Measurements from ENCODE around the gene INHBB.
"Not testable (repeated sequence)": the region's sequence is repeated elsewhere in the genome, so short reads cannot be mapped to it uniquely, and the experiment has no call there.

Gene INHBB

GRCh38 chr2:120316528-120317179, 29.3 kb upstream of the INHBB start:
- H3K4me3 ChIP-seq (ENCODE audit: low read depth, low read length), result no peak overlapping the region
- TF ChIP-seq CTCF (IDR thresholded peaks at IDR 0.05; ENCODE audit: low read depth, low read length), result no peak

DNA sequence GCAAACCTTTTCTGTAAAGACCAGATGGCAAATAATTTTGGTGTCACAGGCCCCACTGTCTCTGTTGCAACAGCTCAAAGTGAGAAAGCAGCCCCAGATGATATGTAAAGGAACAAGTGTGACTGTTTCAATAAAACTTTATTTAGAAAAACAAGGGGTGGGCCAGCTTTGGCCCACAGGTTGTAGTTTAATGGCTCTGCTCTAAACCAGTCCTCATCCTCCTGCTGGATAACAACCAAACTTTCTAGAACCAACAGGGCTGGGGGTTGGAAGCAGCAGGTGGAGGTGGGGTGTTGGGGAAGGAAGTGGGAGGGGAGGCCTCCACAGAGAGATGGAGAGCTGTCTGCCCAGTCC, 28.8 kb upstream of the INHBB start:
- H3K4me3 ChIP-seq (ENCODE audit: low read depth, low read length), result no peak overlapping the region
- no peak for TF ChIP-seq CTCF (IDR thresholded peaks at IDR 0.05; ENCODE audit: low read depth, low read length)

DNA sequence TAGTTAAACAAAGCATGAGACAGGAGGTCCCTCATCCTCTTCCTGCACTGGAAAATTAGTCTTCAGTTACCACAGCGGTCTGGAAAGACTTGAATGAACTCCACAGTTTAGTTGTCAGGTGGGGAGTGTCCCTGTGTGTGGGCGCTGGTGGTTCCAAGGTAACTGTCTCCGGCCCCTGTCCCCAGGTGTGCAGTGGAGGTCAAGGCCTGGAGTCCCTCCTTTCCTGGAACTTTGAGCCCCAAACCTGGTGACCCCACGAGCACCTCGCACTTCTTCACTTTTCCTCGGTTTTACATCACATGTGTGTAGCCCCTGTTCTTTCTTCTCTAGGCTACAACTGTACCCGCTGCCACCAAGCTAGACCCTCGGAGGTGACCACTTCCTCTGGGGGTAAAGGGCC, 28.0 kb upstream of the INHBB start:
- no peak for TF ChIP-seq CTCF (IDR thresholded peaks at IDR 0.05; ENCODE audit: low read depth, low read length)
- no peak overlapping the region for H3K4me3 ChIP-seq (ENCODE audit: low read depth, low read length)

DNA sequence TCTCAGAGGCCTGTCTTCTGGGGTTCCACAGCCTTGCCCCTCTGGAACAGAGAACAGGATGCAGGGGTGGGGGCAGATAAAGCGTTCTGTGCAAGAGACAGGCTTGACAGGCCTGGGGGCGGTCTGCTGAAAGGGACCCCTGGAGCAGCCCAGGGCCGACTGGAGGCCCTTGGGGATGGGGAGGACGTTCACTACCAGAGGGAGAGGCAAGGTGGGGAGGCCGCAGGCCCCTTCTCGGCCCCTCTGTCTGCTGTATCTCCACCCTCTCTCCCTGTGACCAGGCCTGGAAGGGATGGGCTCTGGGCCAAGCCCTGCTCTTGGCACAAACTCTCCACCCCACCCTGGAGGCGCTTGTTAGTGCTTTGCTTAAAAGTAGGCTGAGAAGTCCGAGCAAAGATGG, 27.3 kb upstream of the INHBB start:
- H3K4me3 ChIP-seq (ENCODE audit: low read depth, low read length), result no peak overlapping the region
- TF ChIP-seq CTCF (IDR thresholded peaks at IDR 0.05; ENCODE audit: low read depth, low read length), result no peak

GRCh38 chr2:120319123-120319522, 26.8 kb upstream of the INHBB start:
- no peak overlapping the region for H3K4me3 ChIP-seq (ENCODE audit: low read depth, low read length)
- no peak for TF ChIP-seq CTCF (IDR thresholded peaks at IDR 0.05; ENCODE audit: low read depth, low read length)

- H3K4me3 ChIP-seq (ENCODE audit: low read depth, low read length), result no peak overlapping the region
- no peak for TF ChIP-seq CTCF (IDR thresholded peaks at IDR 0.05; ENCODE audit: low read depth, low read length)
These were observed 26.1 kb upstream of the INHBB start for GRCh38 chr2:120319686-120320317.

- H3K4me3 ChIP-seq (ENCODE audit: low read depth, low read length), result no peak overlapping the region
- no peak for TF ChIP-seq CTCF (IDR thresholded peaks at IDR 0.05; ENCODE audit: low read depth, low read length)
These were observed 25.6 kb upstream of the INHBB start for GRCh38 chr2:120320318-120320851.

DNA sequence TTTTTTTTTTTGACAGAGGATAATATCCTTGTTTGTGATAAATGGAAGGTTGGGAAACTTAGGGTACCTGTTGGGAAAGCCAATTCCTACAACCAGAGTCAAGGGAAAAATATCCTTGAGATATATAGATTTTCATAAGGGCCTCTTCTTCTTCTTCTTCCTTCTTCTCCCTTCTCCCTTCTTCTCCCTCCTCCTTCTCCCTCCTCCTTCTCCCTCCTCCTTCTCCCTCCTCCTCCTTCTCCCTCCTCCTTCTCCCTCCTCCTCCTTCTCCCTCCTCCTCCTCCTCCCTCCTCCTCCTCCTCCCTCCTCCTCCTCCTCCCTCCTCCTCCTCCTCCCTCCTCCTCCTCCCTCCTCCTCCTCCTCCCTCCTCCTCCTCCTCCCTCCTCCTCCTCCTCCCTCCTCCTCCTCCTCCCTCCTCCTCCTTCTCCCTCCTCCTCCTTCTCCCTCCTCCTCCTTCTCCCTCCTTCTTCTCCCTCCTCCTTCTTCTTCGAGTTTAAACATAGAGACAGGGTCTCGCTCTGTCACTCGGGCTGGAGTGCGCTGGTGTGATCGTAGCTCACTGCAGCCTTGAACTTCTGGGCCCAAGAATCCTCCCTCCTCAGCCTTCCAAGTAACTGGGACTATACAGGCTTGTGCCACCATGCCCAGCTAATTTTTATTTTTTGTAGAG, 24.9 kb upstream of the INHBB start:
- H3K4me3 ChIP-seq (ENCODE audit: low read depth, low read length), result not testable (repeated sequence)
